Nephron progenitor cell (in vitro differentiated cells): ENCODE measurements around the gene SOHLH1.

Experiments used
- DNase-seq: peaks from one replicate; pipeline ENCODE4 v3.0.0; 2021
- H3K27ac Mint-ChIP-seq: 2 replicates; pipeline ENCODE4 v1.8.0; 2021; ENCODE audit warnings: mild to moderate bottlenecking, moderate library complexity, mixed read lengths
- H3K27me3 Mint-ChIP-seq: 2 replicates; pipeline ENCODE4 v1.8.0; 2021; ENCODE audit warnings: mild to moderate bottlenecking, low read depth, mixed read lengths; ENCODE audit not compliant: poor library complexity
- H3K36me3 Mint-ChIP-seq: 2 replicates; pipeline ENCODE4 v1.8.0; 2021; ENCODE audit warnings: low read depth, mixed read lengths
- H3K4me1 Mint-ChIP-seq: 2 replicates; pipeline ENCODE4 v1.8.0; 2021; ENCODE audit warnings: mixed read lengths
- H3K4me3 Mint-ChIP-seq: 2 replicates; pipeline ENCODE4 v1.8.0; 2021; ENCODE audit warnings: mild to moderate bottlenecking, moderate library complexity, mixed read lengths
- H3K9me3 Mint-ChIP-seq: 2 replicates; pipeline ENCODE4 v1.8.0; 2021; ENCODE audit warnings: mild to moderate bottlenecking, moderate library complexity, mixed read lengths
- CTCF ChIP-seq: fragments of 200-600 bp; sonication (generic); IDR thresholded peaks from 2 replicates; pipeline ENCODE4 v1.5.0; 2021; ENCODE audit warnings: antibody characterized with exemption

Gene SOHLH1

GRCh38 chr9:135711391-135711790 is 12.1 kb upstream of the SOHLH1 start:
- no peak for DNase-seq
- no peak overlapping the region for H3K4me3 Mint-ChIP-seq
- H3K27me3 Mint-ChIP-seq, result peaks cover 80% of the 10 kb centered on the region
- no peaks in the 10 kb centered on the region for H3K4me1 Mint-ChIP-seq
- no peaks in the 10 kb centered on the region for H3K9me3 Mint-ChIP-seq
- no peak for TF ChIP-seq CTCF
- no peaks in the 10 kb centered on the region for H3K36me3 Mint-ChIP-seq
- no peak overlapping the region for H3K27ac Mint-ChIP-seq

- Mint-ChIP-seq H3K4me1 (no peaks in the 10 kb centered on the region), H3K9me3 (no peaks in the 10 kb centered on the region), H3K4me3 (no peak overlapping the region), H3K36me3 (no peaks in the 10 kb centered on the region), H3K27ac (no peak overlapping the region), H3K27me3 (peaks cover 78% of the 10 kb centered on the region)
- DNase-seq, result no peak
- no peak for TF ChIP-seq CTCF
Measured at GRCh38 chr9:135708164-135708563, 8.9 kb upstream of the SOHLH1 start.

- H3K4me1 Mint-ChIP-seq, result no peaks in the 10 kb centered on the region
- H3K27ac Mint-ChIP-seq, result no peak overlapping the region
- no peak for TF ChIP-seq CTCF
- peaks cover 78% of the 10 kb centered on the region for H3K27me3 Mint-ChIP-seq
- no peak for DNase-seq
- no peaks in the 10 kb centered on the region for H3K36me3 Mint-ChIP-seq
- H3K4me3 Mint-ChIP-seq, result no peak overlapping the region
- H3K9me3 Mint-ChIP-seq, result no peaks in the 10 kb centered on the region
Measured at GRCh38 chr9:135707252-135708138, 8.2 kb upstream of the SOHLH1 start.

GRCh38 chr9:135706288-135706687 is 7.0 kb upstream of the SOHLH1 start:
- no peak for TF ChIP-seq CTCF
- Mint-ChIP-seq H3K27ac (no peak overlapping the region), H3K4me3 (no peak overlapping the region), H3K27me3 (peaks cover 70% of the 10 kb centered on the region), H3K9me3 (no peaks in the 10 kb centered on the region), H3K36me3 (no peaks in the 10 kb centered on the region), H3K4me1 (no peaks in the 10 kb centered on the region)
- no peak for DNase-seq

- no peak for TF ChIP-seq CTCF
- Mint-ChIP-seq H3K4me1 (no peaks in the 10 kb centered on the region), H3K9me3 (no peaks in the 10 kb centered on the region), H3K27ac (no peak overlapping the region), H3K27me3 (peaks cover 68% of the 10 kb centered on the region), H3K36me3 (no peaks in the 10 kb centered on the region), H3K4me3 (no peak overlapping the region)
- no peak for DNase-seq
Measured at GRCh38 chr9:135705376-135705775, 6.1 kb upstream of the SOHLH1 start.

GRCh38 chr9:135704483-135704882 is 5.2 kb upstream of the SOHLH1 start:
- no peak for TF ChIP-seq CTCF
- H3K4me3 Mint-ChIP-seq, result no peak overlapping the region
- DNase-seq, result no peak
- H3K4me1 Mint-ChIP-seq, result no peaks in the 10 kb centered on the region
- no peaks in the 10 kb centered on the region for H3K9me3 Mint-ChIP-seq
- H3K27ac Mint-ChIP-seq, result no peak overlapping the region
- H3K27me3 Mint-ChIP-seq, result peaks cover 64% of the 10 kb centered on the region
- H3K36me3 Mint-ChIP-seq, result no peaks in the 10 kb centered on the region
